COLO829 (cell line): ENCODE results near the gene INTS15.
"Not testable (repeated sequence)": the region's sequence is repeated elsewhere in the genome, so short reads cannot be mapped to it uniquely, and the experiment has no call there.

Experiments
- DNase-seq: peaks from one replicate; pipeline ENCODE4 v3.0.0; 2012; ENCODE audit warnings: low spot score

INTS15 gene

GRCh38 chr7:6577369-6578113 is 12.3 kb upstream of the INTS15 start, which contains the start of gene ZDHHC4:
Gene ZDHHC4, plus strand, starts transcription at chr7:6577454. Its CDS starts 3,108 bp downstream, at chr7:6580562.
- peak; percentile 95 for DNase-seq

- no peak for DNase-seq
These were observed 11.4 kb upstream of the INTS15 start for GRCh38 chr7:6578114-6579084.

GRCh38 chr7:6579446-6579845 is 10.4 kb upstream of the INTS15 start:
- DNase-seq: no peak

- not testable (repeated sequence) for DNase-seq
These were observed 3.9 kb upstream of the INTS15 start for GRCh38 chr7:6585746-6586432.

- DNase-seq: no peak
These were observed 1.3 kb upstream of the INTS15 start for GRCh38 chr7:6588566-6588965.

- DNase-seq: no peak
These were observed 531 bp upstream of the INTS15 start for GRCh38 chr7:6589151-6589828.

- peak; percentile 42 for DNase-seq
These were observed 857 bp downstream of the INTS15 start for GRCh38 chr7:6590645-6591110.

- no peak for DNase-seq
These were observed 10.3 kb downstream of the INTS15 start for GRCh38 chr7:6600093-6600492.

GRCh38 chr7:6604458-6604857 is 14.6 kb downstream of the INTS15 start:
- no peak for DNase-seq

GRCh38 chr7:6606866-6607583 is 17.2 kb downstream of the INTS15 start:
- DNase-seq: no peak

GRCh38 chr7:6607651-6608051 is 17.8 kb downstream of the INTS15 start:
- DNase-seq: no peak

GRCh38 chr7:6608081-6608480 is 18.3 kb downstream of the INTS15 start:
- no peak for DNase-seq

- no peak for DNase-seq
These were observed 19.0 kb downstream of the INTS15 start for GRCh38 chr7:6608794-6609193.

- no peak for DNase-seq
These were observed 23.0 kb downstream of the INTS15 start for GRCh38 chr7:6612819-6613218.

GRCh38 chr7:6613706-6614105 is 23.9 kb downstream of the INTS15 start:
- no peak for DNase-seq

- no peak for DNase-seq
These were observed 25.3 kb downstream of the INTS15 start, which contains the start of gene ZNF853 for GRCh38 chr7:6614953-6615722. Gene ZNF853, plus strand, starts transcription at chr7:6615610. Its CDS starts 565 bp downstream, at chr7:6616175.

GRCh38 chr7:6615723-6616555 is 26.1 kb downstream of the INTS15 start:
- DNase-seq: no peak

- DNase-seq: no peak
These were observed 27.2 kb downstream of the INTS15 start for GRCh38 chr7:6616854-6617643.
